IPS-20b (cell line): ENCODE measurements around the gene IFNL1.

Source experiments
- H3K27ac ChIP-seq: one replicate; pipeline ENCODE4 v1.5.1; 2013; ENCODE audit warnings: low read length
- H3K27me3 ChIP-seq: 2 replicates; pipeline ENCODE4 v1.6.1; 2013; ENCODE audit warnings: mild to moderate bottlenecking, low read length, inconsistent platforms; ENCODE audit not compliant: insufficient read depth
- H3K36me3 ChIP-seq: 2 replicates; pipeline ENCODE4 v1.6.1; 2013; ENCODE audit warnings: low read depth, mild to moderate bottlenecking, inconsistent platforms, low read length, moderate library complexity; ENCODE audit not compliant: insufficient read depth
- H3K4me1 ChIP-seq: 2 replicates; pipeline ENCODE4 v1.6.1; 2013; ENCODE audit warnings: mild to moderate bottlenecking, control low read depth, inconsistent platforms, low read length, moderate library complexity; ENCODE audit not compliant: insufficient read depth
- H3K4me3 ChIP-seq: 2 replicates; pipeline ENCODE4 v1.5.1; 2013; ENCODE audit warnings: mild to moderate bottlenecking, low read length, inconsistent platforms
- H3K9ac ChIP-seq: 2 replicates; pipeline ENCODE4 v1.6.1; 2013; ENCODE audit warnings: low read depth, mild to moderate bottlenecking, inconsistent platforms, low read length, moderate library complexity
- H3K9me3 ChIP-seq: 2 replicates; pipeline ENCODE4 v1.6.1; 2013; ENCODE audit warnings: mild to moderate bottlenecking, low read depth, low read length, inconsistent platforms; ENCODE audit not compliant: insufficient read depth

The IFNL1 gene

DNA sequence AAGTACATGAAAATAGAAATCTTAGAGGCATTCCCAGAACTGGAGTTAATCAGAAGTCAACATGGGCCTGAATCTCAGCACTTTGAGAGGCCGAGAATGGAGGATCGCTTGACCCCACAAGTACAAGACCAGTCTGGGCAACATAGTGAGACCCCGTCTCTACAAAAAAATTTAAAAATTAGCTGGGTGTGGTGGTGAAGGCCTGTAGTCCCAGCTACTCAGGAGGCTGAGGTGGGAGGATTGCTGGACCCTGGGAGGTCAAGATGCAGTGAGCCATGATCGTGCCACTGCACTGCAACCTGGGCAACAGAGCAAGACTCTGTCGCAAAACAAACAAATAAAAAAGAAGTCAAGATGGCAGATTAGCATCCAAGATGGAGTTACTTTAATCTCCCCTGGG is 19.5 kb upstream of the IFNL1 start:
- Histone ChIP-seq H3K4me3 (no peak overlapping the region), H3K9me3 (peaks cover 2% of the 10 kb centered on the region; the same call in 1 of the 2 replicates), H3K27ac (no peak overlapping the region), H3K9ac (no peak overlapping the region), H3K4me1 (no peaks in the 10 kb centered on the region), H3K36me3 (no peaks in the 10 kb centered on the region), H3K27me3 (peaks cover 3% of the 10 kb centered on the region)

DNA sequence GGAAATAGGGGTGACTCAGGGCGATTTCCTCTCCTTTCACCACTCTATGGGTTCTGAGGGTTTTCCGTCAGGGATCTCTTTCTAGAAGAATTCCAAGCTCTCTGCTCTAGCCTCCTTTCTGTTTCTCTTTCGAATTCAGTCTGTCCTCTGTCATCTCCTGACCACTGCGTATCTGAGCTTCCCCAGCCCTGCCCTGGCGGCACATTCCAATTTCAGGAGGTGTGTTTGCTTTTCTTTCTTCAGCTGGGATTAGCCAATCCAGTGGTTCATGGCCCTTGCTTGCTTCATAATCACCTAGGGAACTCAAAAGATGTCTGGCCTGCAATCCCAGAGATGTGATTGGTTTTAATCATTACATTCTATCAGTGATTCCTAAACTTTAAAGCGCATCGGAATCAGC is 18.6 kb upstream of the IFNL1 start:
- peaks cover 3% of the 10 kb centered on the region for H3K27me3 ChIP-seq
- H3K9ac ChIP-seq: no peak overlapping the region
- no peaks in the 10 kb centered on the region for H3K4me1 ChIP-seq
- no peak overlapping the region for H3K27ac ChIP-seq
- H3K9me3 ChIP-seq: peaks cover 4% of the 10 kb centered on the region; the same call in 1 of the 2 replicates
- H3K4me3 ChIP-seq: no peak overlapping the region
- no peaks in the 10 kb centered on the region for H3K36me3 ChIP-seq

DNA sequence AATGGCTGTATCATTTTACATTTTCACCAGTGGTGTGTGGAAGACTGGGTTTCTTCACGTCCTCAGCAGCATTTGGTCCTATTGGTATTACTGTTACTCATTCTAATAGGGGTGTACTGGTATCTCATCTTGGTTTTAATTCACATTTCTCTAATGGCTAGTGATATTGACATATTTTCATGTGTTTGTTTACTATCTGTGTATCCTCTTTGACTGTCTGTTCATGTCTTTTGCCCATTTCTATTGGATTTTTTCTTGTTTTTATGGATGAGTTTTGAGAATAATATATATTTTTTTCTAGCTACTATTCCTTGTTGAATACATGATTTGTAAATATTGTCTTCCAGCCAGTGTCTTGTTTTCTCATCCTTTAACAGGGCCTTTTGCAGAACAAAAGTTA is 14.2 kb upstream of the IFNL1 start:
- Histone ChIP-seq H3K27me3 (no peaks in the 10 kb centered on the region; the same call in 1 of the 2 replicates), H3K4me1 (no peaks in the 10 kb centered on the region), H3K9ac (no peak overlapping the region), H3K4me3 (no peak overlapping the region), H3K9me3 (peaks cover 7% of the 10 kb centered on the region), H3K27ac (no peak overlapping the region), H3K36me3 (no peaks in the 10 kb centered on the region)

DNA sequence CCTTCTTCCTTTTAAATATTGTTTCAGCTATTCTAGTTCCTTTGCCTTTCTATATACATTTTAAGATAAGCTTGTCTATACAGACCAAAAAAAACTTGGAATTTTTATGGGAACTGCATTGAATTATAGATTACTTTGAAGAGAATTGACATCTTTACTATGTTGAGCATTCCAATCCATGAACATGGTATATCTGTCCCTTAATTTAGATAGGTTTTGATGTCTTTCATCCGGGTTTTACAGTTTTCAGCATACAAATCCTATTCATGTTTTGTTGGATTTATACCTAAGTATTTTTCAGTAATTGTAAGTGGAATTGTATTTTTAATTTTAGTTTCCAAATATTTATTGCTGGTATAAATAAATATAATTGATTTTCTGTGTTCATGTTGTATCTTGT is 12.2 kb upstream of the IFNL1 start:
- Histone ChIP-seq H3K4me1 (no peaks in the 10 kb centered on the region), H3K9me3 (peaks cover 7% of the 10 kb centered on the region), H3K4me3 (no peak overlapping the region)

DNA sequence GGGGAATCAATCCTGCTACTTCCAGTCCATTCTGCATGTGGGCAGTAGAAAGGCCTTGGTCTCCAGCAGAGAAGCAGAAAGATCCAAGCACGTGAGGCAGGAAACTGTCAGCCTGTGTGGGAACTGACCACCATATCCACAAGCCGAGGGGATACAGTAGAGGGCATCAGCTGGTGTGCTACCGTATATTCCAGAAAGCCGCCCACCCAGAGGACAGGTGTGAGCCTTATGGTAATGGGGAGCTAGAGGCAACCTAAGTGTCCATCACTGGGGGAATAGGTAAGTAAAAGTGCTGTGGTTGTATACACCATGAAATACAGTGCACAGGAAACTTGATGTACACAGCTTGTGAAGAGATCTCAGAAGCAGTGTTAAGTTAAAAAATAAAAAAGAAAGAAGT is 2.8 kb upstream of the IFNL1 start:
- Histone ChIP-seq H3K4me1 (no peaks in the 10 kb centered on the region), H3K27me3 (peaks cover 33% of the 10 kb centered on the region), H3K36me3 (no peaks in the 10 kb centered on the region), H3K27ac (no peak overlapping the region), H3K9ac (no peak overlapping the region), H3K4me3 (no peak overlapping the region), H3K9me3 (no peaks in the 10 kb centered on the region)

More for the DNA sequence above, 12.2 kb upstream of the IFNL1 start:
- Histone ChIP-seq H3K9ac (no peak overlapping the region), H3K27ac (no peak overlapping the region), H3K27me3 (peaks cover 10% of the 10 kb centered on the region), H3K36me3 (no peaks in the 10 kb centered on the region)

DNA sequence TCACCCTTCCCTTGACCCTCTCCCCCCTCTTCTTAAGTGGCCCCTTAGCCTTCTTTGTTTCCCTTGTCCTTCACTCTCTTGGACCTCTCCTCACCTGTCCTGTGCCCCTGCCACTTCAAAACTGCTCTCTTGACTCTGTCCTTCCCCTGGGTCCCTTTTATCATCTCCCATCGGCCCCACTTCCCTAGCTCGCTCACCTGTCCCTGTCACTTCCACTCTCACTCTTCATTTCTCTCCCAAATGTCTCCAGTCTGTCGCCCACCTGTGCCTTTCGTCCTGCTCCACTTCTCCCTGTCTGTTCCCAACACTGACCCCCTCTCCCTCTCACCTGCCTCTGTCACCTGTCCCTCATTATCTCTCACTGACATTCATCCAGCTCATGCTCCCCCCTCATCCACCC is 699 bp downstream of the IFNL1 start:
- Histone ChIP-seq H3K4me3 (no peak overlapping the region), H3K9ac (no peak overlapping the region), H3K36me3 (no peaks in the 10 kb centered on the region), H3K27me3 (peaks cover 15% of the 10 kb centered on the region; the same call in 1 of the 2 replicates), H3K27ac (no peak overlapping the region), H3K9me3 (no peaks in the 10 kb centered on the region), H3K4me1 (no peaks in the 10 kb centered on the region)

DNA sequence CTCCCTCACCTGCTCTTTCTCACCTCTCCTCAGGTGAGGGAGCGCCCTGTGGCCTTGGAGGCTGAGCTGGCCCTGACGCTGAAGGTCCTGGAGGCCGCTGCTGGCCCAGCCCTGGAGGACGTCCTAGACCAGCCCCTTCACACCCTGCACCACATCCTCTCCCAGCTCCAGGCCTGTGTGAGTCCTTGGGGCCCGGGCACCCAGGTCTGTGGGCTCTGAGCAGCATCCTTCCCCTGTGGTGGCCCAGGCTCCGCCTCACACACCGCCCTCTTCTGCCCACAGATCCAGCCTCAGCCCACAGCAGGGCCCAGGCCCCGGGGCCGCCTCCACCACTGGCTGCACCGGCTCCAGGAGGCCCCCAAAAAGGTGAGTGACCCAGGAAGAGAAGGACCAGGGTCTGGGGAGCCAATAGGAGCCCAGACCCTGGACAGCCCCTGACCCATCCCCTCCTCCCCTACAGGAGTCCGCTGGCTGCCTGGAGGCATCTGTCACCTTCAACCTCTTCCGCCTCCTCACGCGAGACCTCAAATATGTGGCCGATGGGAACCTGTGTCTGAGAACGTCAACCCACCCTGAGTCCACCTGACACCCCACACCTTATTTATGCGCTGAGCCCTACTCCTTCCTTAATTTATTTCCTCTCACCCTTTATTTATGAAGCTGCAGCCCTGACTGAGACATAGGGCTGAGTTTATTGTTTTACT is 1.9 kb downstream of the IFNL1 start:
- no peak overlapping the region for H3K4me3 ChIP-seq
- no peaks in the 10 kb centered on the region for H3K9me3 ChIP-seq
- H3K27ac ChIP-seq: no peak overlapping the region
- H3K36me3 ChIP-seq: no peaks in the 10 kb centered on the region
- H3K4me1 ChIP-seq: peaks cover 1% of the 10 kb centered on the region; the same call in 1 of the 2 replicates
- H3K27me3 ChIP-seq: peaks cover 9% of the 10 kb centered on the region; the same call in 1 of the 2 replicates
- H3K9ac ChIP-seq: no peak overlapping the region

DNA sequence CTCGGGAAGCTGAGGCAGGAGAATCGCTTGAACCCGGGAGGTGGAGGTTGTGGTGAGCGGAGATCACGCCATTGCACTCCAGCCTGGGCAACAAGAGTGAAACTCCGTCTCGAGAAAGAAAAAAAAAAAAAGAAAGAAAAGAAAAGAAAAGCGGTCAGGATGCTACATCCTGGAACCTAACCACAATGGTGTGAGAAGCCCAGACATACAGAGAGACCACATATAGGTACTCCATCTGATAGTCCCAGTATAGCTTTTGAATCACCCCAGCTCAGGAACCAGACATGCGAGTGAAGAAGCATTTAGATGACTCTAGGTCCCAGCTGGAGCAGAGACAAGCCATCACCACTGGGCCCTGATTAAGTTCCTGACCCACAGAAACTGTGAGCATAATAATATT is 3.2 kb downstream of the IFNL1 start:
- H3K27ac ChIP-seq: no peak overlapping the region
- no peak overlapping the region for H3K9ac ChIP-seq
- H3K9me3 ChIP-seq: no peaks in the 10 kb centered on the region
- no peaks in the 10 kb centered on the region for H3K36me3 ChIP-seq
- peaks cover 8% of the 10 kb centered on the region; the same call in 1 of the 2 replicates for H3K4me1 ChIP-seq
- H3K4me3 ChIP-seq: no peak overlapping the region
- H3K27me3 ChIP-seq: peaks cover 11% of the 10 kb centered on the region

DNA sequence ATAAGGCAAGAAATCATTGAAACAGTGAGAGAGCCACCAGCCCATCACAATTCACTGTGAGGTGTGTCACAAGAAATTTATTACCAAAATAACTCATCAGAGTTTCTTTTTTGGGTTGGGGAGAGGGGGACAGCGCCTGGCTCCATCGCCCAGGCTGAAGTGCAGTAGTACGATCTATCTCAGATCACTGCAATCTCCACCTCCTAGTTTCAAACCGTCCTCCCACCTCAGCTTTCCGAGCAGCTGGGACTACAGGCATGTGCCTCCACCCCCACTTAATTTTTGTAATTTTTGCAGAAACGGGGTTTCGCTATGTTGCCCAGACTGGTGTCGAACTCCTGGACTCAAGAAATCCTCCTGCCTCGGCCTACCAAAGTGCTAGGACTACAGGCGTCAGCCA is 3.6 kb downstream of the IFNL1 start:
- Histone ChIP-seq H3K9ac (no peak overlapping the region), H3K27me3 (peaks cover 15% of the 10 kb centered on the region), H3K4me1 (peaks cover 9% of the 10 kb centered on the region; the same call in 1 of the 2 replicates), H3K27ac (no peak overlapping the region), H3K9me3 (no peaks in the 10 kb centered on the region), H3K36me3 (no peaks in the 10 kb centered on the region), H3K4me3 (no peak overlapping the region)

DNA sequence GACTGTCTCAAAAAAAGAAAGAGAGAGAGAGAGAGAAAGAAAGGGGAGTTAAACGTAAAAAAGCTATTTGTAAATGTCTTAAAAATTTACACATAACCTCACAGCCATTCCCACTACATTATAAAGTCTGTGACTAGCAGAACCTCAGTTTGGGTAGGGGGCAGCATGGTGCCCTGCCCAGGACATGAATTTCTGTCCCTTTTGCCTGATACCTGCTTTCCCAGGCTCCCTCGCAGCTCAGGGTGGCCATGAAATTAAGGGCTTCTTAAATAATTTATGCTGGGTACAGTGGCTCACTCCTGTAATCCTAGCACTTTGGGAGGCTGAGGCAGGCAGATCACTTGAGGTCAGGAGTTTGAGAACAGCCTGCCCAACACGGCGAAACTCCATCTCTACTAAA is 4.8 kb downstream of the IFNL1 start:
- no peaks in the 10 kb centered on the region for H3K9me3 ChIP-seq

DNA sequence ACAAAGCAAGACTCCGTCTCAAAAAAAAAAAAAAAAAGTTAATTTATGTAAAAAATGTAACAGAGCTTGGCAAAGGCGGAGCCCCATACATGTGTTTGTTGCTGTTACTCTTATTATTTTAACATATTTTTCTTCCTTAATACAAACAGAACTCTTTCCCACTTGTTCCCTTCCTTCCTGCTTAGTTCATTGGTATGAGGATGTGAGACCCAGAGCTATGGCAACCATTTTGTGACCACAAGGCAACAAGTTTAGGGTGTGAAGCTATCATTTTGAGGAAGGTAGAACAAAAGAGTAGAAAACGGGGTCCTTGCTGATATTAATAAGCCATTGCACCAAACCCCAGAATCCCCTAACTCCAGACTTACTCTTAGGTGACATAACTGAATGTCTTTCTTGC is 5.4 kb downstream of the IFNL1 start:
- Histone ChIP-seq H3K4me3 (no peak overlapping the region), H3K27ac (no peak overlapping the region), H3K4me1 (peaks cover 15% of the 10 kb centered on the region; the same call in 1 of the 2 replicates), H3K36me3 (no peaks in the 10 kb centered on the region), H3K27me3 (peaks cover 32% of the 10 kb centered on the region), H3K9me3 (no peaks in the 10 kb centered on the region), H3K9ac (no peak overlapping the region)

More for the DNA sequence above, 4.8 kb downstream of the IFNL1 start:
- H3K27ac ChIP-seq: no peak overlapping the region
- H3K27me3 ChIP-seq: peaks cover 27% of the 10 kb centered on the region
- no peak overlapping the region for H3K4me3 ChIP-seq
- no peaks in the 10 kb centered on the region for H3K36me3 ChIP-seq
- H3K4me1 ChIP-seq: peaks cover 15% of the 10 kb centered on the region; the same call in 1 of the 2 replicates
- no peak overlapping the region for H3K9ac ChIP-seq

DNA sequence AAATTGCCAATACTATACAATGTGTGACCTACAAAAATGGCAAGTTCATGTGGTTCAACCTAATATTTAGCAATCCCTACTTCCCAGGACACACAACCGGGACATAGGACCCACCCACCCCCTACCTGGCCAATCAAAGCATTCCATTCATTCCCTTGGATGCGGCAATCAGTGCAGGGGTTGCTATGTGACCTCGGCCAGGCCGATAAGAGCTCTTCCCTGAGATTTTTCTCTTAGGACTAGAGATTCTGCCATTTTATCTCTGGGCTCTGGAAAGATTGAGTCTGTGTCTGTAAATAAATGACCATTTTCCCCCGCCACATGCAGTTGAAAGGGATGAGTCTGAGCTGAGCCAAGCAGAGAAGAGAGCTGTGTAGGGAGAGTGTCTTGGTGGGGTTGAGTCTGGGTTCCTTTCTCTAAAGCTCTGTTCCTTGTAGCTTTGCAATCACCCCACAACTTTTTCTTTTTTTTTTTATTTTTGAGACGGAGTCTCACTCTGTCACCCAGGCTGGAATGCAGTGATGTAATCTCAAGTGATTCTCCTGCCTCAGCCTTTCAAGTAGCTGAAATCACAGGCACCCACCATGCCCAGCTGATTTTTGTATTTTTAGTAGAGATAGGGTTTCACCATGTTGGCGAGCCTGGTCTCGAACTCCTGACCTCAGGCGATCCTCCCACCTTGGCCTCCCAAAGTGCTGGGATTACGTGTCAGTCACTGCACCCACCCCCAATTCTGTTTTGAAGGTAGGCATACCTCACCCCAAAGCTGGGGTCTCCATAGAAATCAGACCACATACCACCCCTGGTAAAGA is 7.4 kb downstream of the IFNL1 start:
- Histone ChIP-seq H3K27ac (no peak overlapping the region), H3K4me3 (no peak overlapping the region), H3K9me3 (no peaks in the 10 kb centered on the region), H3K36me3 (no peaks in the 10 kb centered on the region), H3K27me3 (peaks cover 52% of the 10 kb centered on the region), H3K9ac (no peak overlapping the region), H3K4me1 (peaks cover 15% of the 10 kb centered on the region; the same call in 1 of the 2 replicates)
